Subcutaneous adipose tissue (tissue), 4 donors: ENCODE results near the gene KRT86. TPM values are rescaled to one million over a fixed set of nuclear protein-coding genes. Genes with fewer than 3 reads are reported as not detected.

Experiments used
- CTCF ChIP-seq: fragments of 450-650 bp; IDR thresholded peaks from one replicate; pipeline ENCODE4 v1.5.1; 2016; ENCODE audit warnings: low read depth, mild to moderate bottlenecking, control low read depth, antibody characterized with exemption, moderate library complexity
- total RNA-seq, 4 donors: library from RNA; depleted of rRNA; stranded (reverse); fragments of >200 nt; gene quantifications; one replicate each; pipeline ENCODE4 v1.1.0, GENCODE V29; 2016

KRT86 gene
- total RNA-seq, 4 donors from 2014 or later: 0.34 TPM; not detected in 3

GRCh38 chr12:52263761-52264434, 10.5 kb upstream of the KRT86 start:
- no peak for TF ChIP-seq CTCF

GRCh38 chr12:52264435-52264825, 10.0 kb upstream of the KRT86 start:
- TF ChIP-seq CTCF: no peak

GRCh38 chr12:52266514-52266913, 7.9 kb upstream of the KRT86 start:
- no peak for TF ChIP-seq CTCF

DNA sequence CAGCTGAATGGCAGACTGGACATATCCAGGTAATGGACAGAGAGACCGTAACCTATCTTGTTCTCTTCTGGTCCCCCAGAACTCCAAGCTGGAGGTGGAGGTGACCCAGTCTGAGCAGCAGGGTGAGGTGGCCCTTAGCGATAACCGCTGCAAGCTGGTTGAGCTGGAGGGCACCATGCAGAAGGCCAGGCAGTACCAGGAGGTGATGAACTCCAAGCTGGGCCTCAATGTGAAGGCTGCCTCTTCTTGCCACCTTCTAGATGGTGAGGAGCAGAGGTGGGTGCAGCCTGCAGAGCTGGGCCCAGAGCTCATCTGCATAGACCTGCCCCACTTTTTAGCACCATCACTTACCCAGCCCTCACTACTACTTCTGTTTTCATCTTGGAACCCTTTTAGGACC, 7.2 kb upstream of the KRT86 start:
- no peak for TF ChIP-seq CTCF

DNA sequence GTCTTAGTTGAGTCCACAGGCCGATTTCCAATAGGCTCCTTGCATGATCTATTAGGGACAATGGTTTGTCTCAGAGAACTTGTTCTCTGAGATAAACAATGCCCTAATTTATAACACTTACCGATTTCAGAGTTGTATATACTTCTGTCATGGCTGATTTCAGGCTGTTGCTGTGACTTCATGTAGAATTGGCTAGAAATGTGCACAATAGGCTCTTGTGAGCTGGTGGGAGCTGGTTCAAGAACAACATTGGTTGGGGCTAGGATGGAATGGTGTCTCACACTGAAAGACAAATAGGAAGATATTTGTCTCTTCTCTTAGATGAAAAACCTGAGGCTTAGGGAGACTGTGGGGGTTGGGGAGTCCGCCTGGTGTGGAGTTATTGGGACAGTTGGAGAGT, 6.7 kb upstream of the KRT86 start:
- no peak for TF ChIP-seq CTCF

- no peak for TF ChIP-seq CTCF
Measured at GRCh38 chr12:52268212-52268611, 6.2 kb upstream of the KRT86 start.

GRCh38 chr12:52270541-52271070, 3.8 kb upstream of the KRT86 start:
- TF ChIP-seq CTCF: no peak
